NCI-H2081 (cell line): ENCODE results near the gene B9D2.
"Not testable (repeated sequence)": the region's sequence is repeated elsewhere in the genome, so short reads cannot be mapped to it uniquely, and the experiment has no call there.

Experiments used
- DNase-seq, 2 experiments: peaks; one replicate each; lab custom pipeline; 2025; lab: John Stamatoyannopoulos, UW

B9D2 gene

GRCh38 chr19:41391618-41392017, 27.7 kb upstream of the B9D2 start:
- no peak for DNase-seq

GRCh38 chr19:41386442-41386841, 22.5 kb upstream of the B9D2 start:
- no peak for DNase-seq

GRCh38 chr19:41384351-41384750, 20.4 kb upstream of the B9D2 start:
- DNase-seq = no peak

- DNase-seq = not testable (repeated sequence)
These were observed 17.6 kb upstream of the B9D2 start for GRCh38 chr19:41381536-41381935.

GRCh38 chr19:41377977-41378709, 14.2 kb upstream of the B9D2 start:
- DNase-seq = no peak

GRCh38 chr19:41376998-41377365, 13.0 kb upstream of the B9D2 start:
- DNase-seq = no peak

- DNase-seq = no peak
These were observed 12.5 kb upstream of the B9D2 start, which contains the start of gene TMEM91 for GRCh38 chr19:41376241-41376997. TMEM91 (plus strand) TSS chr19:41376533; CDS start chr19:41378310, 1,777 bp downstream.

DNA sequence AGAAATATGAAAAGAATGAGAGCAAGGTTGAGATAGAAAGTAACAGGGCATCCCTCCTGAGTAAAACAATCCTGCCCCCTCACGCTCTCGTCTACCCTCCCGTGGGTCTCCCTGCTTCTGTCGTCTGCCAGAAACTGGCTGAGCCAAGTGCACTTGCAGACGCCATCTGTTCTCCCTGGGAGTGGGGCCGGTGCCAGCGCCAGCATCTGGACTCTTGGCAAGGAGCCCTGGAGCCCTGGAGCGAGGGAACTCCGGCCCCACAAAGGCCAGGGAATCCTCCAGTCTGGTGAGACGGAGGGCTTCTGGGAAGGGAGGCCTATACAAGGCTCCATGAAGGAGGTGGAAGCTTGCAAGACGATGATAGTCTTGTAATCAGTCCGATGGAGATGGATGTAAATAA, 10.0 kb upstream of the B9D2 start:
- DNase-seq = peak; percentile 86 to 88

DNA sequence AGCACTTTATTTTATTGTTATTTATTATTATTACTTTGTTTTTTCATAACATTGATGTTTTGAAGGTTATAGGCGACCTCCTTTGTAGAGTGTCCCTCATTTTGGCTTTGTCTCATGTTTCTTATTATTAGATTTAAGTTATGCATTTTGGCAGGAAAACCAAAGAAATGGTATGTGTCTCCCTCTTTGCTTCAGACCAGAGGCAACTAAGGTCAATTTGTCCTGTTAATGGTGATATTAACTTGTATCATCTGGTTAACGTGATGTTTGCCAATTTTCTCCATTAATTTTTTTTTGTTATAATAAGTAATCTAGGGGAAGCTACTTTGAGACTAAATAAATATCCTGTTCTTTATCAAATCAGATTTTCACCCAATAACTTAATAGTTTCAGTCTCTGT, 8.6 kb upstream of the B9D2 start:
- DNase-seq = no peak

GRCh38 chr19:41371541-41371940, 7.6 kb upstream of the B9D2 start:
- DNase-seq = no peak

DNA sequence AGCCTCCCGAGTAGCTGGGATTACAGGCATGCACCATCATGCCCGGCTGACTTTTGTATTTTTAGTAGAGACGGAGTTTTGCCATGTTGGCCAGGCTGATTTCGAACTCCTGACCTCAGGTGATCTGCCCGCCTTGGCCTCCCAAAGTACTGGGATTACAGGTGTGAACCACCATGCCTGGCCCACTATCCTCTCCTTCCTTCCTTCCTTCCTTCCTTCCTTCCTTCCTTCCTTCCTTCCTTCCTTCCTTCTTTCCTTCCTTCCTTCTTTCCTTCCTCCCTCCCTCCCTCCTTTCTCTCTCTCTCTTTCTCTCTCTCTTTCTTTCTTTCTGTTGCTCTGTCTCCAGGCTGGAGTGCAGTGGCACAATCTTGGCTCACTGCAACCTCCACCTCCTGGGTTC, 7.2 kb upstream of the B9D2 start:
- not testable (repeated sequence) for DNase-seq

DNA sequence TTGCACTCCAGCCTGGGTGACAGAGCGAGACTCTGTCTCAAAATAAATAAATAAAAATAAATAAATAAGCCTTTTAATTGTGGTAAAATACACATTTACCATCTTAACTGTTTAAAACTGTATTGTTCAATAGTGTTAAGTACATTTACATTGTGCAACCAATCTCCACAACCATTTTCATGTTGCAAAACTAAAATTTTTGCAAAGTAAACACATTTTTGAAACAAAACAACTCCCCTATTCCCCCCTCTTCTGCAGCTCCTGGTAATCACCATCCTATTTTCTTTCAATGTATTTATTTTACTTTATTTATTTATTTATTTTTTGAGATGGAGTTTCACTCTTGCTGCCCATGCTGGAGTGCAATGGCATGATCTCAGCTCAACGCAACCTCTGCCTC, 5.8 kb upstream of the B9D2 start:
- no peak for DNase-seq

DNA sequence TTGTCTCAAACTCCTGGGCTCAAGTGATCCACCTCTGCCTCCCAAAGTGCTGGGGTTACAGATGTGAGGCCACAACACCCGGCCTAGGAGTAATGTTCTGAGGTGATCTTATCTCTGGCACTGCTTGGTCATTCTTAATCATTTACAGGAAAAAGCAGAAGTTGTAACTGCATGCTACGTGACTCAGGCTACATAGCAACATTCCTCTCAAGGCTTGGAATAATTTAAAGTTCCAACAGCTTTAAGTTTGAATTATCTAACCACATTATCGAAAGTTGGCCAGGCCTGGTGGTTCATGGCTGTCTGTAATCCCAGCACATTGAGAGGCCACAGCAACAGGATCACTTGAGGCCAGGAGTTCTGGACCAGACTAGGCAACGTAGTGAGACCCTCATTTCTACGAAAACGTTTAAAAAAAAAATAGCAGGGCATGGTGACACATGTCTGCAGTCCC, 3.9 kb upstream of the B9D2 start:
- DNase-seq = no peak

- DNase-seq = no peak
These were observed 2.1 kb upstream of the B9D2 start for GRCh38 chr19:41366089-41366488.

DNA sequence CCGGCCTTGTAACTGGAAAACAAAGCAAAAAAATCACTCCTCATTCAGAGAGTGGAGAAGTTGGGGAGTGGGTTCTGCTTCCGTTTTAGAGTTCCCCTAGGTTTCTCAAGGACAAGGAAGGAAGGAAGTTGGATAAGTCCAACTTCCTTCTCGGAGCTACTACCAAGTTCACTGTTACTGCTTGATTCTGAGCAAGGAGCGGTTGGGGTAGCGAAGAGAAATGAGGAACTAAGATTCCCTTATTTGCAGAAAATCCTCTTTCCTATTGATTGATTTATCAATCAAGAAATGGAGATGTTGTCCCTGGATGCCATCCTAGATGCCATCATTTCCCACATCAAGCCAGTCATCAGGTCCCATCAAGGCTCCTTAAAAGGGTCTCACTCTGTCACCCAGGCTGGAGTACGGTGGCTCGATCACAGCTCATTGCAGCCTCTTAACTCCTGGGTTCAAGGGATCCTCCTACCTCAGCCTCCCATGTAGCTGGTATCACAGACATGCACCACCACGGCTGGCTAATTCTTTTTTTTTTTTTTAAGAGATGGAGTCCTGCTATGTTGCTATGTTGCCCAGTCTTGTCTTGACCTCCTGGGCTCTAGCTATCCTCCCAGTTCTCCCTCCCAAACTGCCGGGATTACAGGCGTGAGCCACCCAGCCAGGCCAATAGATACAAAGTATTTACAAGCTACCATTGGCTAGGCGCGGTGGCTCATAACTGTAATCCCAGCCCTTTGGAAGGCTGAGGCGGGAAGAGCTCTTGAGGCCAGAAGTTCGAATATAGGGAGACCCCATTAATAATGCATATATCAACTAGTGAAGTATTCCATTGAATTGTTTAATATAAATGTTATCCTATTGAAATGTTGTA, 809 bp upstream of the B9D2 start:
- no peak for DNase-seq

DNA sequence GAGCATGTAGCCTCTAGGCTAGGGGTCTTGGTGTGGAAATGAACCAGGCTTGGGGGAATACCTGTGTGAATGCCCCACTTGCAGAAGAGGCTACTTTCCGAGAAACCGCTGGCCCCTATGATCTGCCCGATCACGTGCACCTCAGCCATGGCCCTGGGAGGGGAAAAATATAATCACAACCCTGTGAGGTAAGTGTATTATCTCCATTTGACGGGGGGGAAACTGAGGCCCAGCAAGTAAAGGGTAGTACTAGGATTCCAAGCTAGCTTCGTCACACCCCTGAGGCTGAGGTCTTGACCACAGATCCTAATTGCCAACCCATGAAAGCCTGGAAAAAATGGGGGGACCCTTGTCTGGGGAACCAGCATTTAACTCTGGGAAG, 587 bp downstream of the B9D2 start:
- no peak for DNase-seq

- no peak for DNase-seq
These were observed 1.7 kb downstream of the B9D2 start for GRCh38 chr19:41362143-41362847.

GRCh38 chr19:41359741-41360140, 4.2 kb downstream of the B9D2 start:
- no peak for DNase-seq

GRCh38 chr19:41357746-41358145, 6.2 kb downstream of the B9D2 start:
- DNase-seq = no peak

- no peak for DNase-seq
These were observed 6.8 kb downstream of the B9D2 start for GRCh38 chr19:41356984-41357739.

GRCh38 chr19:41355802-41356201, 8.1 kb downstream of the B9D2 start:
- no peak for DNase-seq
